ENCODE measurements around the gene EBF3.
A peak's percentile ranks its signal among the peaks of the same experiment; 100 is the strongest.

EBF3 gene

GRCh38 chr10:129963641-129964501, at the start of gene EBF3:
TSS of gene EBF3 (minus strand) at chr10:129964274. CDS start at chr10:129963768, 506 bp downstream.
- peak; percentile 56 for DNase-seq

GRCh38 chr10:130013335-130014262, 49.5 kb upstream of the EBF3 start:
- DNase-seq = no peak

- no peak for DNase-seq
These were observed 48.1 kb upstream of the EBF3 start for GRCh38 chr10:130012129-130012528.

- DNase-seq = no peak
These were observed 46.6 kb upstream of the EBF3 start for GRCh38 chr10:130010653-130011052.

GRCh38 chr10:130009228-130009627, 45.2 kb upstream of the EBF3 start:
- no peak for DNase-seq

- no peak for DNase-seq
These were observed 39.9 kb upstream of the EBF3 start for GRCh38 chr10:130003787-130004613.

GRCh38 chr10:130003166-130003565, 39.1 kb upstream of the EBF3 start:
- DNase-seq = no peak

GRCh38 chr10:130002606-130003005, 38.5 kb upstream of the EBF3 start:
- DNase-seq = no peak

- DNase-seq = no peak
These were observed 36.8 kb upstream of the EBF3 start for GRCh38 chr10:130000918-130001317.

- no peak for DNase-seq
These were observed 35.1 kb upstream of the EBF3 start for GRCh38 chr10:129999140-129999539.

- DNase-seq = peak; percentile 45
These were observed 29.5 kb upstream of the EBF3 start for GRCh38 chr10:129993621-129994020.

GRCh38 chr10:129992356-129992755, 28.3 kb upstream of the EBF3 start:
- no peak for DNase-seq

GRCh38 chr10:129982825-129983224, 18.8 kb upstream of the EBF3 start:
- no peak for DNase-seq

- DNase-seq = no peak
These were observed 14.9 kb upstream of the EBF3 start for GRCh38 chr10:129978980-129979379.

GRCh38 chr10:129978322-129978721, 14.2 kb upstream of the EBF3 start:
- DNase-seq = no peak

- DNase-seq = no peak
These were observed 13.7 kb upstream of the EBF3 start for GRCh38 chr10:129977794-129978193.

GRCh38 chr10:129973674-129974059, 9.6 kb upstream of the EBF3 start:
- no peak for DNase-seq

GRCh38 chr10:129972966-129973673, 9.0 kb upstream of the EBF3 start:
- DNase-seq = no peak

GRCh38 chr10:129972145-129972965, 8.3 kb upstream of the EBF3 start:
- DNase-seq = no peak

- no peak for DNase-seq
These were observed 7.5 kb upstream of the EBF3 start for GRCh38 chr10:129971381-129972144.

Measured in amniotic stem cell (primary cell).